ENCODE data around the gene ASXL2.

- TF ChIP-seq, protein P1, sequence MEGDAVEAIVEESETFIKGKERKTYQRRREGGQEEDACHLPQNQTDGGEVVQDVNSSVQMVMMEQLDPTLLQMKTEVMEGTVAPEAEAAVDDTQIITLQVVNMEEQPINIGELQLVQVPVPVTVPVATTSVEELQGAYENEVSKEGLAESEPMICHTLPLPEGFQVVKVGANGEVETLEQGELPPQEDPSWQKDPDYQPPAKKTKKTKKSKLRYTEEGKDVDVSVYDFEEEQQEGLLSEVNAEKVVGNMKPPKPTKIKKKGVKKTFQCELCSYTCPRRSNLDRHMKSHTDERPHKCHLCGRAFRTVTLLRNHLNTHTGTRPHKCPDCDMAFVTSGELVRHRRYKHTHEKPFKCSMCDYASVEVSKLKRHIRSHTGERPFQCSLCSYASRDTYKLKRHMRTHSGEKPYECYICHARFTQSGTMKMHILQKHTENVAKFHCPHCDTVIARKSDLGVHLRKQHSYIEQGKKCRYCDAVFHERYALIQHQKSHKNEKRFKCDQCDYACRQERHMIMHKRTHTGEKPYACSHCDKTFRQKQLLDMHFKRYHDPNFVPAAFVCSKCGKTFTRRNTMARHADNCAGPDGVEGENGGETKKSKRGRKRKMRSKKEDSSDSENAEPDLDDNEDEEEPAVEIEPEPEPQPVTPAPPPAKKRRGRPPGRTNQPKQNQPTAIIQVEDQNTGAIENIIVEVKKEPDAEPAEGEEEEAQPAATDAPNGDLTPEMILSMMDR (IDR thresholded peaks at IDR 0.05), result no peak
- no peak for TF ChIP-seq POLR2A (IDR thresholded peaks at IDR 0.05)
These were observed 156.1 kb downstream of the ASXL2 start for GRCh38 chr2:25722224-25722623.

Data from suprapubic skin (tissue), 3 donors.